ENCODE results near the gene FBXO42. TPM values are rescaled to one million over a fixed set of nuclear protein-coding genes. Genes with fewer than 3 reads are reported as not detected.
A peak's percentile ranks its signal among the peaks of the same experiment; 100 is the strongest.
"Not testable (repeated sequence)": the region's sequence is repeated elsewhere in the genome, so short reads cannot be mapped to it uniquely, and the experiment has no call there.

FBXO42 gene
- total RNA-seq, 6 experiments from 2014 or later, result 7.9 to 14.1 (median 10.2) TPM

DNA sequence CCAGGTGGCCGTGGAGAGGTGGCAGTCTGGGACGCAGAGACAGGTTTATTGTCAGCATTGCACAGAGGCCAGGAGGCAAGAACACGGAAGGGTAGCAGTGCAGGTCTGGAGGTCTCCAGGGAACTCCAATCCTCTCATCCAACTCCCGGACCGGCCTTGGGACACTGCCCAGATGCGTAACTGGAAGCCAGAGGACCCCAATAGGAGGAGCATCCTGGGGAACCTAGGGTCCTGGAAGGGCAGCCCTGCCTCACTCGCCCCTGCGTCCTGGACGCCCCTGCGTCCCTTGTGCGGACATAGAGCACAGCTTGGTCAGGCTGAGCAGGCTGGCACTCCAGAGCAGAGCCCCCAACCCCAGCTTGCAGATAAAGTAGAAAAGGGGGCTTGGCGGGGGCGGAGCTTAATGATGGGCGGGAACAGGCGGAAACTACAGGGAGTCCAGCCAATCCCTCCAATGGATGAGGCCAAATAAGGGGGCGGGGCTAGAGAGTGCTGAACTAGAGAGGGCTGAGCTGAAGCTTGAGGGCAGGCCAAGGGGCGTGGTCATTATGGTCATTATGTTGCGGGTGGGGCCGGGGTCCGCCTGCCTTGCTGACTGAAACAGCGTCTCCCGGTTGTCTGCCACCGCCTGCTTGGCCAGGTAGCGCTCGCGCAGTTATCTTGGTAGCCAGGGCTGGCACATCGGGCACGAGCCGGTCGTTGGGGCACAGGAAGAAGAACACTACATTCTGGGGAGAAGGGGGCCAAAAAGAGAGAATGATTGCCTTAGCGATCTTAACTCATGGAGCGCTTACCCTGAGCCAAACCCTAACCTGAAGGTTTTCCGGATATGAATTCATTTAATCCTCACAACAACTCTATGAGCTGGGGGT is 136.2 kb downstream of the FBXO42 start:
- Histone ChIP-seq H3K27ac (no peak overlapping the region), H3K4me1 (peaks cover 0 to 11% (median 0%) of the 10 kb centered on the region in 4 donors), H3K9me3 (no peaks in the 10 kb centered on the region), H3K27me3 (no peaks in the 10 kb centered on the region), H3K4me3 (peak overlapping the region; percentile 47 to 53 (median 47)), H3K36me3 (no peaks in the 10 kb centered on the region)
- ATAC-seq (peak in 3 of 4 donors; percentile 6 to 29 (median 24)), DNase-seq (peak; percentile 66 to 80 (median 74))
- 30% methylated on average over 10 of the region's 33 CpGs for WGBS (ENCODE audit: insufficient coverage, low coverage, low lambda C conversion rate, missing lambda C conversion rate)
- intact Hi-C loops (cut with DNase I), result no loop called here
- TF ChIP-seq, protein P1, sequence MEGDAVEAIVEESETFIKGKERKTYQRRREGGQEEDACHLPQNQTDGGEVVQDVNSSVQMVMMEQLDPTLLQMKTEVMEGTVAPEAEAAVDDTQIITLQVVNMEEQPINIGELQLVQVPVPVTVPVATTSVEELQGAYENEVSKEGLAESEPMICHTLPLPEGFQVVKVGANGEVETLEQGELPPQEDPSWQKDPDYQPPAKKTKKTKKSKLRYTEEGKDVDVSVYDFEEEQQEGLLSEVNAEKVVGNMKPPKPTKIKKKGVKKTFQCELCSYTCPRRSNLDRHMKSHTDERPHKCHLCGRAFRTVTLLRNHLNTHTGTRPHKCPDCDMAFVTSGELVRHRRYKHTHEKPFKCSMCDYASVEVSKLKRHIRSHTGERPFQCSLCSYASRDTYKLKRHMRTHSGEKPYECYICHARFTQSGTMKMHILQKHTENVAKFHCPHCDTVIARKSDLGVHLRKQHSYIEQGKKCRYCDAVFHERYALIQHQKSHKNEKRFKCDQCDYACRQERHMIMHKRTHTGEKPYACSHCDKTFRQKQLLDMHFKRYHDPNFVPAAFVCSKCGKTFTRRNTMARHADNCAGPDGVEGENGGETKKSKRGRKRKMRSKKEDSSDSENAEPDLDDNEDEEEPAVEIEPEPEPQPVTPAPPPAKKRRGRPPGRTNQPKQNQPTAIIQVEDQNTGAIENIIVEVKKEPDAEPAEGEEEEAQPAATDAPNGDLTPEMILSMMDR (IDR thresholded peaks at IDR 0.05), result no peak
- no peak for TF ChIP-seq POLR2A (IDR thresholded peaks at IDR 0.05)

DNA sequence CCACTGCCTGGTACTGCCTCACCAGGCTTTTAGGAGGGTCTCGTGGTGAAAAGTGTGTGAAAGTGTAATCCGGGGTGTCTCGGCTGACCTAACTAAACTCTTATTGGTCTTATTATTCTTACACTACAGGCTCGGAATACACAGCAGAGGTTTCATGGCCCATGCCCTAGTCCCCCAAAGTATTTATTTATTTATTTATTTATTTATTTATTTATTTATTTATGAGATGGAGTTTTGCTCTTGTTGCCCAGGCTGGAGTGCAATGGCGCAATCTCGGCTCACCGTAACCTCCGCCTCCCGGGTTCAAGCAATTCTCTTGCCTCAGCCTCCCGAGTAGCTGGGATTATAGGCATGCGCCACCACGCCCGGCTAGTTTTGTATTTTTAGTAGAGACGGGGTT is 137.0 kb downstream of the FBXO42 start:
- intact Hi-C loops (cut with DNase I), result not testable (repeated sequence)

DNA sequence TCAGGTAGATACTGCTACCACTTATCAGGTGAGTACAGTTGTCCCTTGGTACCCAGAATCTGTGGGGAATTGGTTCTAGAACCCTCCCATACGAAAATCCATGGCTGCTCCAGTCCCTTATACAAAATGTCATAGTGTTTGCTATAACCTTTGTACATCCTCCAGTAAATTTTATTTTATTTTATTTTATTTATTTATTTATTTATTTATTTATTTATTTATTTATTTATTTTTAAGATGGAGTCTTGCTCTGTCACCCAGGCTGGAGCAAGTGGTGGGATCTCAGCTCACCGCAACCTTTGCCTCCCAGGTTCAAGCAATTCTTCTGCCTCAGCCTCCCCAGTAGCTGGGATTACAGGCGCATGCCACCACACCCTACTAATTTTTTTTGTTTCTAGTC is 138.7 kb downstream of the FBXO42 start:
- H3K9me3 ChIP-seq; H3K27ac ChIP-seq; H3K27me3 ChIP-seq; DNase-seq; ATAC-seq; H3K36me3 ChIP-seq; H3K4me3 ChIP-seq; intact Hi-C loops (cut with DNase I): not testable (repeated sequence)
- 86% methylated on average over 3 of the region's 3 CpGs for WGBS (ENCODE audit: insufficient coverage, low coverage, low lambda C conversion rate, missing lambda C conversion rate)
- H3K4me1 ChIP-seq, result peaks cover 0 to 11% (median 0%) of the 10 kb centered on the region in 4 donors

More for the DNA sequence above, 137.0 kb downstream of the FBXO42 start:
- peaks cover 0 to 11% (median 0%) of the 10 kb centered on the region in 4 donors for H3K4me1 ChIP-seq
- not testable (repeated sequence) for H3K4me3 ChIP-seq, H3K27me3 ChIP-seq, H3K36me3 ChIP-seq, DNase-seq, ATAC-seq, H3K27ac ChIP-seq, H3K9me3 ChIP-seq
- 90% methylated on average over 13 of the region's 14 CpGs for WGBS (ENCODE audit: insufficient coverage, low coverage, low lambda C conversion rate, missing lambda C conversion rate)

DNA sequence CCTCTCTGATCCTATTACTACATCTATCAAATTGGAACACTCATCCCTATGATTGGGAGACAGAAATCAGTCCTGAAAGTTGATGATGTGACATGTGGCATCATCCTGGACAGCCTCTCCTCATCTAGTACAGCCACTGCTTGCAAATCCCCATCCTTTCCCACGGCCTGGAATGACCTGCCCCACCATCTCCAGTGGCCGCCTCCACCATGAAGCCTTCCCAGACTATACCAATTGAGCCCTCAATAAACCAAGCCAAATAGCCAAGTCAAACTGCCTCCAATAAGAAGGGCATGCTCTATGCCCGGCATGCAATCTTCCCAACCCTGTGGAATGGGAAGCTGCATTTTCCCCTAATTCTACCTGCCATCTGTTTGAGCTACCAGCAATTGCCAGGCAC is 139.3 kb downstream of the FBXO42 start:
- intact Hi-C loops (cut with DNase I), result no loop called here
- H3K27me3 ChIP-seq, result no peaks in the 10 kb centered on the region
- ATAC-seq, result no peak

DNA sequence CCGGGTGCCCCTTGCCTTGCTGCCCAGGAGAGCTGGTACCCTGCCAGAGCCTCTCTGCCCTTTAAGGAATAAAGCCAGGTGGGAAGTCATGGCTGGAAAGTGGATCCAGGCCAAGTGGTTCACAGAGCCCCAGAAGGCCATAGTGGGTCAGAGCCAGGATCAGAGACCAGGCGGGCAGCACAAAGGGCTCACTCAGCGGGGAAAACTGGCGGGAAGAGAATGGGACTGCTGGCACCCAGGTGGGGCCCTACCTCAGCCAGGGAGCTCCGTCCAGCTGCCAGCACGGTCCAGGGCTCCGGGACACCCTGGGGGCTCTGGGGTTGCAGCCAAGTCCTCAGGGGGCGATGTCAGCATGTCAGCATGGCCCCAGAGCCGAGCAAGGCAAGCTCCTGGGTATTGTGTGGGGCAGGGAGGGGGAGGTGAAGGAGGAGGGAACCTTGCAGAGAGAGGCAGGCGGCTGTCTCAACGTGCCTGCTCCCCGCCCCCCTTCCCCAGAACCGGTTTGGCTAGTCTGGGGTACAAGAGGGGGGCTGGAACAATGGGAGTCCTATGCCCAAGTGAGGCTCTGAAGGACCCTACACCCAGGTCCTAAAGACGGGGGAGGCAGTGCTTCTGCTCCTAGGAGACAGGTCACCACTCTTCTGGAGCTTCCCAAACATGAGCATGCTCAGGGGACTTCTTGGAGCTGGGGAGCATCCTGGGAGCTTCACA is 139.9 kb downstream of the FBXO42 start, which contains the start of gene ARHGEF19:
TSS of gene ARHGEF19 (minus strand) at position 402 of the 711 bp plus-strand sequence. CDS start 3,598 bp downstream, outside the sequence.
- peak in 1 of 3 donors; percentile 43 for DNase-seq
- no peak for ATAC-seq
- H3K4me1 ChIP-seq, result peaks cover 0 to 7% (median 0%) of the 10 kb centered on the region in 4 donors
- H3K4me3 ChIP-seq, result no peak within 1 kb of the TSS
- no peaks in the 10 kb centered on the region for H3K9me3 ChIP-seq
- intact Hi-C loops (cut with DNase I), result no loop called here
- TF ChIP-seq, protein P1 (IDR thresholded peaks at IDR 0.05), result no peak
- no peak for TF ChIP-seq POLR2A (IDR thresholded peaks at IDR 0.05)
- no peaks in the 10 kb centered on the region for H3K27me3 ChIP-seq
- no peaks in the 10 kb centered on the region for H3K36me3 ChIP-seq
- H3K27ac ChIP-seq, result no peak within 1 kb of the TSS
- 40% methylated on average over 3 of the region's 14 CpGs for WGBS (ENCODE audit: insufficient coverage, low coverage, low lambda C conversion rate, missing lambda C conversion rate)

More for the DNA sequence above, 139.3 kb downstream of the FBXO42 start:
- Histone ChIP-seq H3K9me3 (no peaks in the 10 kb centered on the region), H3K27ac (no peak overlapping the region), H3K36me3 (no peaks in the 10 kb centered on the region), H3K4me1 (peaks cover 0 to 11% (median 0%) of the 10 kb centered on the region in 4 donors), H3K4me3 (no peak overlapping the region)
- 53% methylated on average over 3 of the region's 3 CpGs for WGBS (ENCODE audit: insufficient coverage, low coverage, low lambda C conversion rate, missing lambda C conversion rate)
- TF ChIP-seq, protein P1 (IDR thresholded peaks at IDR 0.05), result no peak
- TF ChIP-seq POLR2A (IDR thresholded peaks at IDR 0.05), result no peak
- DNase-seq, result no peak

Data from right lobe of liver (tissue), 6 donors.